Measurements from ENCODE around the gene PDE11A.

DNA sequence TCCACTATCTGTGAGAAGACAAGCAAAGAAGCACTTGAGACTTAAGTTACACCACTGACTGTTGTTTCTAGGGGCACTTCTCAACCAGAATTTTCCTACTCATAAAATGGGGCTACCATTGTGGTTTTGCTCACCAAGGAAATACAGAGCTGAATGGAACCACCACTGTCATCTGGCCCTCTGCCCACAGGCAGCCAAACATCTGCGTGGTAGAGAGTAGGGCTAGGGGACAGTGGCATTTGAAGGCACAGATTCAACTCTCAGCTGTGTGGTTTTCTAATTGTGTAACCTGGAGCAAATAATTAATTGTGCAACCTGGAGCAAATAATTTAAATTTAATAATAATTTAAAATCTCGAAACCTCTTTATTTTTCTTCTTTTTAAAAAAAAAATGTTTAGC lies 79.6 kb downstream of the PDE11A start:
- TF ChIP-seq, protein P1, sequence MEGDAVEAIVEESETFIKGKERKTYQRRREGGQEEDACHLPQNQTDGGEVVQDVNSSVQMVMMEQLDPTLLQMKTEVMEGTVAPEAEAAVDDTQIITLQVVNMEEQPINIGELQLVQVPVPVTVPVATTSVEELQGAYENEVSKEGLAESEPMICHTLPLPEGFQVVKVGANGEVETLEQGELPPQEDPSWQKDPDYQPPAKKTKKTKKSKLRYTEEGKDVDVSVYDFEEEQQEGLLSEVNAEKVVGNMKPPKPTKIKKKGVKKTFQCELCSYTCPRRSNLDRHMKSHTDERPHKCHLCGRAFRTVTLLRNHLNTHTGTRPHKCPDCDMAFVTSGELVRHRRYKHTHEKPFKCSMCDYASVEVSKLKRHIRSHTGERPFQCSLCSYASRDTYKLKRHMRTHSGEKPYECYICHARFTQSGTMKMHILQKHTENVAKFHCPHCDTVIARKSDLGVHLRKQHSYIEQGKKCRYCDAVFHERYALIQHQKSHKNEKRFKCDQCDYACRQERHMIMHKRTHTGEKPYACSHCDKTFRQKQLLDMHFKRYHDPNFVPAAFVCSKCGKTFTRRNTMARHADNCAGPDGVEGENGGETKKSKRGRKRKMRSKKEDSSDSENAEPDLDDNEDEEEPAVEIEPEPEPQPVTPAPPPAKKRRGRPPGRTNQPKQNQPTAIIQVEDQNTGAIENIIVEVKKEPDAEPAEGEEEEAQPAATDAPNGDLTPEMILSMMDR (IDR thresholded peaks at IDR 0.05), result no peak
- no peak for TF ChIP-seq POLR2A (IDR thresholded peaks at IDR 0.05)

All from adrenal gland (tissue), 5 donors.